RPMI7951 (cell line): ENCODE measurements around the gene PTPRR. TPM values are rescaled to one million over a fixed set of nuclear protein-coding genes. Genes with fewer than 3 reads are reported as not detected.

Experiments
- DNase-seq: peaks from one replicate; pipeline ENCODE4 v3.0.0-alpha.2; 2012; ENCODE audit warnings: low read depth
- total RNA-seq: library from RNA; depleted of rRNA; stranded (reverse); fragments of >200 nt; shearing (Covaris generic); gene quantifications from 2 replicates; pipeline ENCODE4 v1.2.3, GENCODE V29; 2014

The PTPRR gene
- total RNA-seq, 1 experiment from 2014 or later, result 9.0 TPM

GRCh38 chr12:70695361-70696023, 225.0 kb downstream of the PTPRR start:
- DNase-seq, result no peak

DNA sequence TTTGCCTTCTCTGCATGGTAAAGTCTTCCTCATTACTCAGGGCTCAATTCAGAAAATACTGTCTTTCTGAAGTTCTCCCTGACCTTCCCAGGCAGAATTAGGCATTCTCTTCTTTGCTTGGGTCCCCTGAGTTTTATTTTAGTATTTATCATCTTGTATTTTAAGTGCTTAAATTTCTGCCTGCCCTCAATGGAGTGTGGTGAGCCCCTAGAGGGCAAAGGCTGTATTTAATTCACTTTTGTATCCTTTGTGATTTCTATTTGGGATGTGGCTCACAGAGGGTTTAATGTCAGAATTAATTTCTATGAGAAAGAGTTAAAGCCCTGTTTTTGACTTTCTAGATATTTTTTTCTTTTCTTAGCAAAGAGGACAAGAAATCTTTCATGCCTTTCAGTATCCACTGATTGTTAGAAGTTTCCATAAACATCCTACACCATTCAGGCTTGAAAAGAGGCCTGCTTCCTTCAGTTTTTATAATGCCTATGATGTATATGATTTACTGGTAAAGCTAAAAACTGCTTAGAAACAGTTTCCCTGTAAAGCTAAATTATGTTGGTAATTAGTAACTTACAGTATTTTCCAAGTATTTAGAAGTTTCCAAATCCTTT, 227.8 kb downstream of the PTPRR start:
- peak; percentile 46 for DNase-seq

GRCh38 chr12:70691018-70691672, 229.4 kb downstream of the PTPRR start:
- DNase-seq, result peak; percentile 61

- no peak for DNase-seq
Measured at GRCh38 chr12:70686907-70687306, 233.6 kb downstream of the PTPRR start.

- no peak for DNase-seq
Measured at GRCh38 chr12:70686299-70686698, 234.2 kb downstream of the PTPRR start.

DNA sequence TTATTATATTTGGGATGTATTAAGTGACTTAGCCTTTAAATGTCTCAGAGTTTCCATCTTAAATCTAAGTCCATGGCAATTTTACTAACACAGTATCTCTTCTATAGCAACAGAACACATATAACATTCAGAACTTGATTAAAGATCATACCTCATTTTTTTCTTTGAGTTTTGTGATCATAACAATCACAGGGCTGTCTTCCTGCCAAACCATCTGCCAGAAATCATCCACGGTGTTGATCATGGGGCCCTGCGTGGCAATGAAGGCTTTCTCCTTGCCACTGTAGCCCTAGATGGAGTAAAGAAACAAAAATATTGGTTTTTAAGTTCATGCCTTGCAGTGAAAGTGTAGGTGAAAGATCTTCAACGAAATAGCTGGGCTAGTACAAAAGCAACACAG, 236.6 kb downstream of the PTPRR start:
- DNase-seq, result no peak

DNA sequence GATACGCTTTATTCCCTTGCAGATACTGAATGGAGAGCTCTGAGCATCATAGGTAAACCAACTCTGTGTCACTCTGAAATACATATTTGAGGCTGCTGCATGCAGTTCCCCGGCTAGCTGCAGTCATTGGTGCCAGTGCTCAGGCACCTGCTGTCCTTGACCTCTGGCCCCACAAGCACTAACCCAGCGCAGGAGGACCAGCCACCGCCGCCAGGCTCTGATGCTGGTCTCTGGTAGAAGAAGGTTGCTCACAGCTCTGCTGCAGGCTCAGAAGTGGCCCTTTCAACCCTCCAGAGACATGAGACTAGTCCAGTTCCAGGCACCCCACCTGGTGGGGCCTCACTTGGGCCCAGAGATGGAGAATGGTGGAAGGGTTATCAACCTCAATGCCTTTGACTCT, 248.8 kb downstream of the PTPRR start:
- no peak for DNase-seq

DNA sequence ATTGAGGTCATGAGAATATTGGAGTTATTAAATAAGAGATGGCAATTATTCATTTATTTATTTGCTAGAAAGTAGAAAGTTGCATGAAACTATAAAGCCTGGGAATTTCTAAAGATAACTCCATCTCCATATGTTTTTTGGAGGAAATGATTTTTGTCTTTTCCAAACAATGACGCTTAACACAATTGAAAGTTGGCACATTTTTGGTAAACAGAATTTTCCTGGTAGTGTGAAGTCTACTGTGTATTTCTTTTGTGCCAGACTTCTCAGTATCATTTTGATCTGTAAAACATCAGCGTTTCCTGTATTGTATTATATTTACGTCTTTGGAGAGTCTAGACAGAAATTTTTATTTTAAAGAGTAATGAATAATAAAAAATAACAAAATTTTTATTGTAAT, 249.6 kb downstream of the PTPRR start:
- no peak for DNase-seq

DNA sequence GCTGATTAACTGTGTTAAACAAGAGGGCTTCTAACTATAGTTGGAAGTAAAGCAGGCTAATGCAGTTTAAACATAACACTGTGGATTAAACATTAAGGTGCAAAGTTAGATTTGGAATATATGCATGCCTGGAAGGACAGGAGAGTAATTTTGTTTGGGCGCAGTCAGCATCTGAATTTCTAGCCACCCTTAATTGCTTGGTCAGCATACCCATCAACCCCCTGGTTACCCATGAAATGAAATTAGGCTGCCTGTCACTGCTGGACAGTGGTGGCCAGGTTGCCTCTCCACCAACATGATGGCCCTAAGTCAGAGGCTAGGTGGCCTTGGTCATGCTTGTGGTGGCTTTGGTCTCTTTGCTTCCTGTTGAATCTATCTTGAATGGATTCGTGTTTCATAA, 253.3 kb downstream of the PTPRR start:
- no peak for DNase-seq

- no peak for DNase-seq
Measured at GRCh38 chr12:70666364-70666763, 254.2 kb downstream of the PTPRR start.

DNA sequence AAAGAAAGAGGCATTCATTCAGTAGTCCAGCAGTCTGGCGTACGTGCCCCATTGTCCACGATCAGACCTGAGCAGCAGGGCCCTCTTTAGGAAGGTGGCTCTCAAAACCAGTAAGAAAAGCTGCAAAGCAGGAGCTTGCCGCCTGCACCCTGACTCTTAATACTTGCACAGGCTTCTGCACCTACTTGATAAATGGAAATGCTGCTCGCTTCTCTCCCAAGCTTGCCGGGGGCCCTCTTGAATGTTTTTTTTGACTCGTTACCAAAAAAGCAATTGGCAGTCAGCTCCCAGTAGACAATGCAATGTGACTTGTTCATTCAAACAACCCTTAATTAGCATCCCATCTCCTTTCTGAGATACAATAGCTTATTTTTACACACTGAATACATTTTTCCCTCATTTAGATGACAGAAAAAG, 256.1 kb downstream of the PTPRR start:
- peak; percentile 76 for DNase-seq

DNA sequence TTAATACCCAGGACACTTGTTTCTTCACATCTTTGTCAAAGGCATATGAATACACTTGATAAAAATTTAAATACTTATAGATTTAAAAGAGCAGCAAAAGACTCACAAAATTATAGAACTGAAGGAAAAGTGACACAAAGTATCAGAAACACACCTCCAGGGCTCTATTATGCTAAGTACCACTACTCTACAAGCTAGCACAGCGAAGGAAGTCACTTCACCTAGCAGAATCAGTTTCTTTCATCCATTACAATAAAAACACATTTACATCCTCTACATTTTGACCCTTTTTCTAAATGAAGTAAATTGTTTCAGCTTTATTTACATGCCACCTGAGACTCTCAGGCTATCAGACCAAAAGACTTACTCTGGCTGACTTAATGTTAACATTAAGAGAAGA, 256.7 kb downstream of the PTPRR start:
- no peak for DNase-seq

GRCh38 chr12:70661466-70662161, 258.9 kb downstream of the PTPRR start:
- peak; percentile 90 for DNase-seq

DNA sequence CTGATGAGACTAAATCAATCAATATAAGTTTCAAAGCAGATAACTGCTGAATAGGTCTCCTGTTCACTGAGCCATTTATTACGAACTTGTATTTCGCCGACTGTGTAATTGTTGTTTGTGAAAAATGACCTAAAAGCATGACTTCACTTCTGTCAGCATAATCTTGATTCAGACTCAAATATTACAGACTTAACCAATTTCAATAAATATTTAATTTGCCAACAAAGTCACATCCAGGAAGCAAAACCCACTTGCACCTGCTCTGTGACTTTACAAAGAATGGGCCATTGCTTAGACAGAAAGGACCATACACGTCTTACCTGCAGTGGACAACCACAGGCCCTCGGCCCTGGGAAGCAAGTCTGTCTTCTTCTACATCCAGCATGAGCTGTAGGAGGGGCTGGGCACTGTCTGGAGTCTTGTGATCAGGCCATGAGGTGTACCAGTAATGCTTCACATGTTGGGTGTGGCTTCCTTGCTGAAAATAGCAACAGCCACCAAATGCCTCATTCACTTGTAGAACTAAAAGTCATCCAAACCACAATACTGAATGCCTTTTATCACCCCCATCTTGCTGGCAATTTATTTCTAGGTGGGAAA, 259.8 kb downstream of the PTPRR start:
- peak; percentile 95 for DNase-seq

DNA sequence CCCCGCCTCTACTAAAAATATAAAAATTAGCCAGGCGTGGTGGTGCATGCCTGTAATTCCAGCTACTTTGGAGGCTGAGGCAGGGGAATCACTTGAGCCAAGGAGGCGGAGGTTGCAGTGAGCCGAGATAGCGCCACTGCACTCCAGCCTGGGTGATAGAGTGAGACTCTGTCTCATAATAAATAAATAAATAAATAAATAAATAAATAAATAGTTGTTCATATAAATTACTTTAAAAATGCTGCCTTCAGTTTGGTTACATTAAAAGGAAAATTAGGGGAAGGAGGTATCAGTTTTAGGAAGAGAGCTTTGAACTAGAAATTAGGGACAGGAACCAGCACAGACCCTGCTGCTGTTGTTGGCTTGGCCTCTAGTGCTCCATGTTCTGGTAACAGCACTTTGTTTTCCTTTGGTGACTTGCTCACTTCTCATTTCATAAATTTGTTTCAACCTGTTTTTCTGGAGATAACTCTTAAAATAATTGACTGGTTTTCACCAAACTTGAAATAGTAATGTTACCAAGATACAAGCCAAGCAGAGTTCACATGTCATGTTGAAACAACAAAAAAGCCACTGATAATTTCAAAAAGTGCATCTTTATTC, 260.4 kb downstream of the PTPRR start:
- no peak for DNase-seq

GRCh38 chr12:70659077-70659606, 261.4 kb downstream of the PTPRR start:
- no peak for DNase-seq

DNA sequence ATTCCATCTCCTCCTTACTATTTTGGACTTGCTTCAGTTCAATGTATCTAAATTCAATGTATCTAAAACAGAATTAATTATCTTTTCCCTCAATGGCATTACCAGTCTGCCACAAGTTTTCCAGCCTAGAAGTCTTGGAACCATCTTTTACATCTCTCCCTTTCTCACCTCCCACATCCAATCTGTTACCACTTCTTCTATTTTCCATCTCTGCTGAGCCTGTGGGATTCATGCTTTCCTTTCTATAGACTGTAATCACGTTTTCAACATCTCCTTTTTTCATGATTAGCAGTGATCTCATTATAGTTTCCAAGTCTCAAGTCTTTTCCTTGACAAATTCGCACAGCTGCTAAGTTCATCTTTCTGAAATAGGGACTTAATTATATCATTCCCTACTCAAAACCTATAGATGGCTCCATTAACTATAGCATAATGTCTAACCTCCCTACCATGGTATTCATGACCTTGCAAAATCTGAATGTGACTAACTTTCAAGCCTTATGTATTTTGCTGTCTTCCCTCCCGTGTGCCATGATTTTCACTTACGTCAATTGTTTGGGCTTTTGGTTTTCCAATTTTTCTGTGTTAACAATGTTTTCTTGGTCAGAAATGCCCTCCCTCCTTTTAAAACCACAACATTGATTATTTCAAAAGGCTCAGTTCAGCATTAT, 262.8 kb downstream of the PTPRR start:
- DNase-seq, result no peak

- no peak for DNase-seq
Measured at GRCh38 chr12:70652451-70652850, 268.1 kb downstream of the PTPRR start.

GRCh38 chr12:70648831-70649230, 271.7 kb downstream of the PTPRR start:
- DNase-seq, result peak; percentile 75

GRCh38 chr12:70648191-70648590, 272.3 kb downstream of the PTPRR start:
- peak; percentile 67 for DNase-seq

- DNase-seq, result peak; percentile 74
Measured at GRCh38 chr12:70646850-70647249, 273.7 kb downstream of the PTPRR start.
